HG03520 (cell line): Measurements from ENCODE around the gene HLA-DRB5.
"Not testable (repeated sequence)": the region's sequence is repeated elsewhere in the genome, so short reads cannot be mapped to it uniquely, and the experiment has no call there.

ENCODE experiments used
- ATAC-seq: cut with Tn5 transposase; IDR thresholded peaks from one replicate; pipeline ENCODE4 v1.9.1; 2021; ENCODE audit warnings: mild to moderate bottlenecking, moderate library complexity; ENCODE audit not compliant: unreplicated experiment

HLA-DRB5 gene

DNA sequence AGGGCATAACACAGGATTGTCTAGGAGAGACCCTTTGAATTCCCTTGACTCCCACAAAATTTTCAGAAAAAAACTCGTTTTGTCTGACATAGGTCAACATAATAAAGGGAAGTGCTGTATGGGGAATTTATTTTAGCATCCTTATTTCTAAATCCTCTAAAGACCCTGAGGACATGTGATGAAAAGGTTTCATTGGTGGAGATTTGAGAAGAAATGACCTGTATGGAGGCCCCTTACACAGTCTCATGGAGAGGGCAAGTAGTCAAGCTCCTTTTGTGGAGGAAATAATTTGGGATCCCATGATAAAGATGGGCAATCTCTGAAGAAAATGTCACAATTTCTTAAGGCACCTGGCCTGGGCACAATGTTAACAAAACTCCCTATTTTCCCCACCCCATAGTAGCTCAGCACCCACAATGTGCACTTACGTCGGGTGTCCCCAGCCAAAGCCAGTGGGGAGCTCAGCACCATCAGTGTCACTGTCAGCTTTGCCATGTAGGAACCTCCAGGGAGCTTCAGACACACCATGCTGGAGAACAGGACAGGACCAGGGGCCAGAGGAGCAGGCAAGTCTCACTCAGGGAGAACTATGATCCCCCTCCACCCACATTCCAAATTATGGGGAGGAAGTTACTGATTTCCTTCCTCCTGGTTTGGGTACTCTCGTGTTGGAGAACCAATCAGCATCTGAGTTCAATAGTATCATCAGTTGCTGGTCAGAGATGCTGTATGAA lies at the start of gene HLA-DRB5:
HLA-DRB5 (minus strand) TSS at position 591 of the 734 bp plus-strand sequence; CDS start at position 528, 63 bp downstream.
- ATAC-seq: no peak

- no peak for ATAC-seq
Measured at GRCh38 chr6:32578962-32579361, 48.9 kb upstream of the HLA-DRB5 start.

GRCh38 chr6:32577493-32577892 lies 47.4 kb upstream of the HLA-DRB5 start:
- ATAC-seq: not testable (repeated sequence)

DNA sequence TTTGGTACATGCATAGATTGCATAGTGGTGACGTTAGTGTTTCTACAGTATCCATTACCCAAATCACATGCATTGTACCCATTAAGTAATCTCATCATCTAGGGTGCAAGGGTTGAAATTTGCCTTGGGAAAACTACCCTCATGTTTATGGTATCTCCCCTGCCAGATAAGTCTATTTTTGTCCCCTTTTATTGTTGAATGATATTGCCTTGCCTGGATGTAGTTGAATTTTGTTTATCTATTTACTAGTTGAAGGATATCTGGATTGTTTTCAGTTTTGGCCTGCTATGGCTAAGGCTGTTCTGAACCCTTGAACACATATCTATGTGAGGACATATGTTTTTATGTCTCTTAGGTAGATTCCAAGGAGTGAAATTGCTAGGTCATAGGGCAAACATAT lies 46.2 kb upstream of the HLA-DRB5 start:
- no peak for ATAC-seq

DNA sequence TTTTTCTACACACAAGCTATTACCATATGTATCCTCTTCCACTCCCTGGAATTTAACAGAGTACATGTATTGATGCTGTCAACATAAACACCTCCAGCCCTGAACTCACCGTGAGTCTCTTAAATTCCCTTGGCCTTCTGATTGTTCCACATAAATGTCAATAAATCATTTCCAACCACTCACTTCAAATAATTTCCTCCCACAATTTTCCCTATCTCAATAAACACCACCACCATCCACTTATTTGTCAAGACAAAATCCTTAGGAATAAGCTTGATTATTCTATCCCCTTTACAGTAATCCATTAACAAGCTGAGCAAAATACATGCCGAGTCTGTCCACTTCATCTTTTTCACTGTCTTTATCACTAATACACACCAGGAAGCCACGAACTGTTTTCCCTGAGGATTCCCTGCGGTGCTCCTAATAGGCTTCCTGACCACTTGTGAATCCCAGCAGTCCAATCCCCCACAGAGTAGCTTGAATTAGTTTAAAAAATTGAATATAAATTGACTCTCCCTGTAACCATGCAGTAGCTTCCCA lies 40.3 kb upstream of the HLA-DRB5 start:
- ATAC-seq: no peak

DNA sequence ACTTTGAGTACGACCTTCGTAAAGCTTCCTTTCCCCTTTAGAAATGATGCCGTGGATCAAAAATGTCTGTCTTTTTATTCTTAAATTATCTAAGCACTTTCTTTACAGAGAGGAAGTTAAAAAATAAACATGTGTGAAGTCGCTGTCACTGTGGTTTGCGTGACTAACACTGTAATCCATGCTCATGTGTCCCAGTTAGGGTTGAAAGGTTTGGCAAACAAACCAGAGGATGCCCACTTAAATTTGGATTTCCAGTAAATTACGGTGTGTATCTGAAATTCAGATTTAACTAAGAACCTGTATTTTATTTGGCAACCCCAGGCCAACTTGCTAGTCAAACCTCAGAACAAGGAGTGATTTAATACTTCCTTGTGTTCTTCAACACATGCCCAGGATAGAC lies 38.5 kb upstream of the HLA-DRB5 start:
- no peak for ATAC-seq

- ATAC-seq: no peak
Measured at GRCh38 chr6:32566957-32567356, 36.9 kb upstream of the HLA-DRB5 start.

GRCh38 chr6:32565511-32565910 lies 35.4 kb upstream of the HLA-DRB5 start:
- ATAC-seq: no peak

DNA sequence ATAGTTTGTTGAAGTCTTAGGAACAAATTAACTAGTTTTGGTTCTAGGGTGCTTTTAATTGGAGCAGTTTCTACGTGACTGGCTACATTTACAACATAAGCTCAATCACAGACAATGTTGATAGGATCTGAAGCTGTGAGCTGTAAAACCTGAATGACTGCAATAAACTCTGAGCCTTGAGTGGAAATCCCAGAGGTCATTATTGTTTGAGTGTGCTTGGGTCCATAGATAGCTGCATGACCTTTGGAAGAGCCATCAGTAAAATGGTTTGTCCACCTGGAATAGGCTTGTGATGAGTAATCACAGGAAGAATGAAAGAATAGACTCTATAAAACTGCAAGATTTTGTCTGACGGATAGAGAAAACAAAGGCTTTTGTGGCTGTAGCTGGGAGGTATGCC lies 32.9 kb upstream of the HLA-DRB5 start:
- no peak for ATAC-seq

GRCh38 chr6:32559747-32560146 lies 29.7 kb upstream of the HLA-DRB5 start:
- ATAC-seq: no peak

- no peak for ATAC-seq
Measured at GRCh38 chr6:32558426-32559057, 28.5 kb upstream of the HLA-DRB5 start.

DNA sequence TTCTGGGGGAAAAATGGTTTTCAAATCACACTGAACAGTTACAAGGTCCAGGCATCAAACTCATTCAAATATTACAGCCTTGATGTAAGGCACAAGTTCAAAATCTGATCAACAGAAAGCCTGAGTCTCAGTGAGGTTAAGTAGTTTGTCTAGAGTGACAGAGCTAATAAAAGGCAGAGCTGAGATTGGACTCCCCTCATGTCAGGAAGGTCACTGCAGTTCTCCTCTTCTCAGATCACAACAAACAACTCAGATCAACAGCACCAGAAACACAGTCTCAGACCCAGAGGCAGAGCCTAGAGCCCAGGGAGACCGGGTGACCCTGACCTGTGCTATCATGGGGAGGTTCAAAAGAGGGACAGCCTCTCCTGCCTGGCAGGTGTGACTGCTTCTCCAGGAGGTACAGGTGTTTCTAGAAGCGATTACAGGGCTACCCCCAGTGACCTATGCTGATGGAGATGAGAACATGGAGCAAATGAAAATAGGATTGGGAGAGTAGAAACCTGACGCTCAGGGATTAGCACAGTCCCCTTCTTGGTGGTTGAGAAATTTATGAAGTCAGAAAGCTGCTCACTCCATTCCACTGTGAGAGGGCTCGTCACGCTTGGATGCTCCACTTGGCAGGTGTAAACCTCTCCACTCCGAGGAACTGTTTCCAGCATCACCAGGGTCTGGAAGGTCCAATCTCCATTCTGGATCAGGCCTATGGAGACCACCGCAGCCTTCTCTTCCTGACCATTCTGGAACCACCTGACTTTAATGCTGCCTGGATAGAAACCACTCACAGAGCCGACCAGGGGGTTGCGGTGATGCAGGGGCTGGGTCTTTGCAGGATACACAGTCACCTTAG lies 24.3 kb upstream of the HLA-DRB5 start:
- no peak for ATAC-seq

DNA sequence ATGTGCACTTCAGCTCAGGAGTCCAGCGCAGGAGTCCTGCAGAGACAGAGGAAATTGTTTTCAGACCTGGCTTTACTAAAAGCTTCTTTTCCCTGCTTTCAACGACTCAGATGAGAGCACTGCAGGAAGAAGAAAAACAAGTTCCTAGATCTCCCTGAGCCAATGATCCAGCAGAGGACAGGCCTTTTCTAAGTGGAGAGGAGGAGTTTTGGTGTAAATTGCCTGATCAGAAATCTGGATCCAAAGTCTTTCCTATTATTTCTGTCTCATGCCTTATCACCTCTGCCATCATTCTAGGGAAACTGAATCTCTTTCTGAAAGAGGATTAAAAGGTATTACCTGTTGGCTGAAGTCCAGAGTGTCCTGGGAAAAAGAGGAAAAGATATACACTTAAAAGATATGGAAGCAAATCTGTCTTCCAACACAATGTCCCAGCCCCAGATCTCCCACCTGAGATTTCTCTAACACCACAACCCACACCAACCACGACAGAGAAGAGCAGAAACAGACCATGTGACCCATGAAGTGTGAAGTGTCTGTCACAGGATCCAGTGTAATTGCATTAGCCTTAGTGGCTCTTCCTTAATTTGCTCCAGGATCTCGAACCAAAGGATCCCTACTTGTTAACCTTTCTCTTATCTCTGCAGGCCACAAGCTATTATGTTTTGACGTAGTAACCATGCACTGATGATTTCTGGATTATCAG lies 23.1 kb upstream of the HLA-DRB5 start:
- no peak for ATAC-seq

DNA sequence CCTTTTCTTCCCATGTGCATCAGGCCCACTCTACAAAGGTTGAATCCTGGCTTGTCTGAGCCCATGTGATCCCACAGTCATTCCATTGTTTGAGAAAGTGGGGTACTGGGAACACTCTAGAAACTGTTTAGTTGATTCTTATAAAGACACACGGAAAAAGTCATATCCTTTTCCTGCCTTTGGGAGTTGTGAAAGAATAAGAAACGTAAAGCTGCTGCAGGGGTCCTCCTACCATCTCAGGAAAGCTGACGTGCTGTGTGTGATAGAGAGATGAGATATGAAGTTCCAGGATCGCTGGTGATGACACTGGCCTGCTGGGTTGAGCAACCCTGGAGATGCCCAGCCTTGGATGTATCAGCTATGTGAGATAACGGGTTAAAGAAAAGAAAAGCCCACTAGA lies 21.3 kb upstream of the HLA-DRB5 start:
- no peak for ATAC-seq

- ATAC-seq: no peak
Measured at GRCh38 chr6:32539839-32540238, 9.8 kb upstream of the HLA-DRB5 start.

GRCh38 chr6:32530431-32530793 lies 325 bp upstream of the HLA-DRB5 start:
- not testable (repeated sequence) for ATAC-seq

DNA sequence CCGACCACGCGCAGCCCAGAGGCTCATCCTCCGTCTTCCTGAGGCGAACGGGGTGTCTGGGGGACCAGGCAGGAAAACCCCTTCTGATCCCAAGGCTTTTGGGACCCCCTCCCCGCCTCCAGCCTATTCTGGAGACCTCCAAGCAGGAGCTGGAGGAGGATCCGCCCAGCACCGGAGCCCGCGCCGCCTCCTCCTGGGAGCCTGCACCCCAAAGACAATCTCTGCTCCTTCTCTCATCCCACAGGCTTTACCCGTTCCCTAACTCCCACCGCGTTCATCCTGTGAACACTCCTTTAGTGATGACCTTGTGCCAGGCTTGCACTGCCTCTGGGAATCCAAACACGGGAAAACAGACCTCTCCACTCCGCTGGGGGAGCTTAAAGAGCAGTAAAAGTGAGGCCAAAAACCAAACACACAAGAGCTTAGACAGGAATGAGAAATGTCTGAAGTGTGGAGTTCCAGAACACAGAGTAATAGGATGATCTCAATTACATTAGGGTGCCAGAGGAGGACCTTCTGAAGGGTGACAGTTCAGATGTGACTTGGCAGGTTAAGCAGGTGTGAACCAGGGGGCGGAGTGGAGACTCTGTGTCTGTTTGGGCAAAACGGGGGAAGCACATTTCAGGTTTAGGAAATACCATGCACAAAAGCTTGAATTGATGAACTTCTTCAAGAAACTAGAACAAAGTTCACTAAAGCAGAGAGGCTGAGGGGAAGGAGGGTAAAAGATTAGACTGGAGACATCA lies 7.6 kb downstream of the HLA-DRB5 start:
- ATAC-seq: no peak

DNA sequence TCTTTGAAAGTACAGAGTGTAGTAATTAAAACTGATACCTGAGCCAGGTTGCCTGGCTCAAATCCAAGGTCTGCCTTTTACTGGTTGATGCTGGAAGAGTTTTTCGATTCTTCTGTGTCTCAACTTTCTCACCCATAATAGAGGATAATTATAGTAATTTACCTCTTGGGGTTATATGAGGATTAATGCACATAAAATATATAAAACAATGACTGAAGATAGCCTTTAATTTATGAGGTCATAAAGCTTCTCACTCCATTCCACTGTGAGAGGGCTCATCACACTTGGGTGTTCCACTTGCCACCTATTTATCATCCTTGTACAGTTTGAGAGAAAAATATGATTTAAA lies 10.2 kb downstream of the HLA-DRB5 start:
- ATAC-seq: no peak

- no peak for ATAC-seq
Measured at GRCh38 chr6:32519118-32519909, 10.8 kb downstream of the HLA-DRB5 start.
